GM21825 (cell line): Measurements from ENCODE around the gene STMND1.

Experiments used
- ATAC-seq: cut with Tn5 transposase; IDR thresholded peaks from one replicate; pipeline ENCODE4 v1.9.1; 2021; ENCODE audit warnings: mild to moderate bottlenecking, moderate library complexity; ENCODE audit not compliant: unreplicated experiment

The STMND1 gene

GRCh38 chr6:17157617-17158016 is 55.8 kb downstream of the STMND1 start:
- ATAC-seq: no peak

DNA sequence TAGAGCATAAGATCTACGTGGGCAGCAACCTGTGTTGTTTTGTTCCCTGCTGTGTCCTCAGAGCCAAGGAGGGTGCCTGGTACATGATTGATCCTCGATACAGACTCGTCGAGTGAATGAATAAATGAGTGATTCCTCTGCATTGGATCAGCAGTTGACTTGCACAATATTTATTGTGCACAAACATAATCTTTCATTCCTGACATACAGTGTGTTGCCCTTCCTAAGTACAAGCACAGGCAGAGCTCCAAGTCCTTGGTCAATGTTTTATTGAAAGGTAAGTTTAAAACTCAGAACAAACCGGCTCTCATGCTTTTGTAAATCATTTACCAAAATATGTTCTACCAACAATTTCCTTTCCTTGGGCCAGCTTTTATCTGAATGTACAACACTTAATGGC is 57.4 kb downstream of the STMND1 start:
- ATAC-seq: no peak

DNA sequence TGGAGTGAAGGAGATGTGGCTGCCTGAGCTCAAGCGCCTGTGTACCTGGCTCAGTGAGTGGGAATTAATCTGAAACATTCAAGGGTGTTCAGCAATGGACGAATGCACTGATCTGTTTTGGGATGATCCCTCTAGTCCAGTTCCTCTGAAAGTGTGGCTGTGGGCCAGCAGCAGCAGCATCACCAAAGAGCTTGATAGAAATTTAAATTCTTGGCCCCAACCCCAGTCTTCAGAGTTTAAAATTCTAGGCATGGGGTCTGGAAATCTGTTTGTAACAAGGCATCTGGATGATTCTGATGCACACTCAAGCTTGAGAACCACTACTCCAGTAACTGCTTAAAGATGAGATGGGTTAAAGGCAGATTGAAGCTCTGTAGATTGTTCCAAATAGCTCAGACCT is 59.2 kb downstream of the STMND1 start:
- ATAC-seq: no peak

DNA sequence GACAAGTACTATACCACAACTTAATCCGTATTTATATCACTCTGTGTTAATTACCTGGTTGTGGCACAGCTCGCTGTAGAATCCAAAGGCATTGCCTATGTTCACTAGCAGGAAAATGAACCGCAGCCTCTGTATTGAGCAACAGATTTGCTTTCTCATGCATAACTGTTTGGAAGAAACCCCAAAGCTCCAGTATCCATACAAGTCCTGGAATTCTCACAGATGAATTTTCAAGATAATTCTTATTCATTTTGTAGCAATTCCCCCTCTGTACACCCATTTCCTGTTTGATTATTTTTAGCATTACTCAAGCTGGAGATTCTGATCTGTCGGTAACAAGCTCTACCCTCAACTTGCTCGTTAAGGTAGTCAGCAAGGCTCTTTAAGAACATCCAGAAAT is 63.5 kb downstream of the STMND1 start:
- ATAC-seq: no peak

GRCh38 chr6:17167327-17167979 is 65.6 kb downstream of the STMND1 start:
- ATAC-seq: no peak

DNA sequence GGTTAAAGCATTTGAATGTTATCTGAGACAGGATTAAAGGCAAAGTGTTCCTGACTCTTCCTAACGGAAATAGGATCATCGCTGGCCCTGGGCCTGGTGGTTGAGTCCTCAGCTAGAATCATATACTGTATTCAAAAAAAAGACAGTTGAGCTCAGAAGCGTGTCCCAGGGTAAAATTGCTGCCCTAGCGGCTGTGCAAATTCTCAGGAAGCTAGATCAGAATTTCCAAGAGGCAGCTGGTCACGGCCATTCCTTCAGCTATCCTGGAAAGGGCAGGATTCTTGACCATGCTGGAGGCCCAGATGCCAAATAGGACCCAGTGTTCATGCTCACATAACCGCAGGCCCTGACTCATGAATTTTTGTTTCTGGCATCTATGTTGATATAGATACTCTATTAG is 67.4 kb downstream of the STMND1 start:
- ATAC-seq: no peak

- ATAC-seq: no peak
These were observed 67.9 kb downstream of the STMND1 start for GRCh38 chr6:17169711-17170110.

- no peak for ATAC-seq
These were observed 71.1 kb downstream of the STMND1 start for GRCh38 chr6:17172836-17173470.

- ATAC-seq: no peak
These were observed 76.5 kb downstream of the STMND1 start for GRCh38 chr6:17178326-17178725.

GRCh38 chr6:17178754-17179529 is 77.1 kb downstream of the STMND1 start:
- ATAC-seq: no peak

GRCh38 chr6:17179530-17180073 is 77.8 kb downstream of the STMND1 start:
- no peak for ATAC-seq
